HG02884 (cell line): ENCODE measurements around the gene LLCFC1.
"Not testable (repeated sequence)": the region's sequence is repeated elsewhere in the genome, so short reads cannot be mapped to it uniquely, and the experiment has no call there.

Experiments used
- ATAC-seq: cut with Tn5 transposase; IDR thresholded peaks from one replicate; pipeline ENCODE4 v1.9.1; 2021; ENCODE audit warnings: mild to moderate bottlenecking, moderate library complexity; ENCODE audit not compliant: unreplicated experiment

The LLCFC1 gene

GRCh38 chr7:142978402-142978801, 39.1 kb downstream of the LLCFC1 start:
- ATAC-seq = not testable (repeated sequence)

- ATAC-seq = no peak
Measured at GRCh38 chr7:142983825-142984224, 44.5 kb downstream of the LLCFC1 start.

GRCh38 chr7:142984297-142984696, 45.0 kb downstream of the LLCFC1 start:
- no peak for ATAC-seq
